ENCODE results near the gene C20orf96.
"Not testable (repeated sequence)": the region's sequence is repeated elsewhere in the genome, so short reads cannot be mapped to it uniquely, and the experiment has no call there.

C20orf96 gene

GRCh38 chr20:278607-279571 lies 11.7 kb downstream of the C20orf96 start:
- DNase-seq, result no peak

GRCh38 chr20:278181-278580 lies 12.4 kb downstream of the C20orf96 start:
- no peak for DNase-seq

DNA sequence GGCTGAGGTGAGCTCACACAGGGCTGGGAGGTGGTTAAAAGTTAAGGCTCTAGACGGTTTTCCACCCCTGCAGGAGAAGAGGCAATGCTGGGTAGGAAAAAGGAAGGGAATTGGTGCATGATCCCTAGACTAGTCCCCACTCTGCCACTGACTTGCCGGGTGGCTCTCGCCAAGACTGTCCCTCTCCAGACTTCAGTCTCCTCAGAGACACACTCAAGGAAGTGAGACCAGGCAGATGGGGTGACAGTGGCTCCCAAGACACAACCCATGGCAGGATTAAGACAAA lies 13.1 kb downstream of the C20orf96 start:
- DNase-seq, result no peak

DNA sequence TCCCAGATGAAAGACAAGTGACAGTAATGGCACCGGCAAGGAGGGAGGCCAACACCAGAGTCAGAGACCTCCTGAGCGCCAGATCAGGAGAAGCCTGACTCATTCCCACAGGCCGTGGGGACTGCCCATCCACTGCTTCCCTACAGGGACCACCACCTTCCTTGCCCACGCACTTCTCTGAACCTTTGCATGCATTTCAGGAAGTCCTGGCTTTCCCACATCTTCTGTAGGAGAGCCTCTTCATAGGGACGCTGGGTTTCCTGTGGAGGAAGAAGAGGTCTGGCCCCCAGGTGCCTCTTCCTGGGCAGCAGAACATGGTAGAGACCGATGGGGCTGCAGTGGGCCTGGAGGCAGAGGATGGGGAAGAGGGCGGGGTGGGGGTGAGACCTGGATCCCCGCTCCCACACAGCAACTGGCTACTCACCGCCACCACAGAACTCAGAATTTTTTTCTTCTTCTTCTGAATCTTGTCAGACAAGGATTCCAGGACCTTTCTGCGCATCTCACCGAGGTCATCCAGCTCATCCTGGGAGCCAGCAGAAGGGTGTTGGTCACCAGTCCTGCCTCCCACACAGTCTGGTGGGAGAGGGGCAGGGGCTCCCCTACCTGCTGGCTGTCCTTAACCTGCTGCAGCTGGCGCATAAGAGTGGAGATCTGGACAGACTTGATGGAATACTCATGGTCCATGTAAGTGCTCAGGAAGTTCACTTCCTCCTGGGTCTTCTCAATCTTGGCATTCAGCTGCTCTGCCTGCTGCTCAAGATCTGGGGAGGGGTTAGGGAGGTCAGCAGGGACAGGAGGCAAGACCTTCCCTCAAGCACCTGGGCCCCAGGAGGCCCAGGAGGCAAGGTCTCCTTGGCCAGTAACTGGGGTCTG lies 13.7 kb downstream of the C20orf96 start:
- DNase-seq, result no peak

- no peak for DNase-seq
Observed at GRCh38 chr20:275791-276190, 14.8 kb downstream of the C20orf96 start.

DNA sequence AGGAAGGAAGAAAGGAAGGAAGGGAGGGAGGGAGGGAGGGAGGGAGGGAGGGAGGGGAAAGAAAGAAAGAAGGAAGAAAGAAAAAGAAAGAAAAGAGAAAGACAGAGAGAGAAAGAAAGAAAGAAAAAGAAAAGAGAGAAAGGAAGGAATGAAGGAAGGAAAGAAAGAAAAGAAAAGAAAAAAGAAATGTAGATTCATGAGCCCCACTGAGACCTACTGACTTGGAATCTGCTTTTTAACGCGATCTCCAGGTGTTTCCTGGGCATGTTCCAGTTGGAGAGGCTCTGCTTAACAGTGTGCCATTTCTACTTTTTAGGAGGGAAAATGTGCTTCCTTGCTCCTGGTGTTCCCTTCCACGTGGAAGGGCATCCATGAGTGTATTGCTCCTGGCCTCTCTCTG lies 16.7 kb downstream of the C20orf96 start:
- no peak for DNase-seq

DNA sequence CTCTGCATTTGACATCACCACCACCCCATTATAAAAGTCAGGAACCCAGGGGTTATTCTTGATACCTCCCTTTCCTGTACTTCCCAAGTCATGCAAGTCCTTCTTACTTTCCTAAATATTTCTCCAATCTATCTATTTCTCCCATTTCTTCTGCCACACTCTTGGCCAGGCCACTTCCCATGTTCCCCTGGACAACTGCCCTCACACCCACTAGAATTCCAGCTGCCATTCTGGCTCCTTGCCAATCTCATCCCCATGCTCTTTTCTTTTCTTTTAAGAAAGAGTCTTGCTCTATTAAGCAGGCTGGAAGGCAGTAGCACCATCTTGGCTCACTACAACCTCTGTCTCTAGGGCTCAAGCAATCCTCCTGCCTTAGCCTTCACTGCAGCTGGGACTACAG lies 17.8 kb downstream of the C20orf96 start:
- no peak for DNase-seq

DNA sequence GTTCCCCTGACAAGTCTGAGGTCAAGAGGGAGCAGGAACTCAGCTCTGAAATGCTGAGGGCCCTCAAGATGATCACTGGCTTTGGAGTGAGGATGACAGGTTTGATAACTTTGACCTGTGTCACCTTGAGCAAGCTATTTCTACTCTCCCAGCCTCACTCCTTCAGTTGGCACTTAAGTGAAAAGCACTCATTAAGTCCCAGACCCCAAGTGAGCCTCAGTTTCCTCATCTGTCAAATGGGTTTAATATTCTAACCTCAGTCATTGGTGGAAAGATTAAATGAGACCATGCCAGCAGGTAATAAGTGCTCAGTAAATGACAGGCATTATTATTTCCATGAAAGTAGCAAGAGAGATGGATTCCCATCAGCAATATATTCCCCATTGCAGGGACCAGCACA lies 19.0 kb downstream of the C20orf96 start:
- DNase-seq, result no peak

GRCh38 chr20:271069-271468 lies 19.5 kb downstream of the C20orf96 start:
- DNase-seq, result no peak

- no peak for DNase-seq
Observed at GRCh38 chr20:270517-270916, 20.0 kb downstream of the C20orf96 start.

- peak; percentile 94 for DNase-seq
Observed at GRCh38 chr20:266596-267562, 23.7 kb downstream of the C20orf96 start.

GRCh38 chr20:263701-264100 lies 26.8 kb downstream of the C20orf96 start:
- DNase-seq, result no peak

DNA sequence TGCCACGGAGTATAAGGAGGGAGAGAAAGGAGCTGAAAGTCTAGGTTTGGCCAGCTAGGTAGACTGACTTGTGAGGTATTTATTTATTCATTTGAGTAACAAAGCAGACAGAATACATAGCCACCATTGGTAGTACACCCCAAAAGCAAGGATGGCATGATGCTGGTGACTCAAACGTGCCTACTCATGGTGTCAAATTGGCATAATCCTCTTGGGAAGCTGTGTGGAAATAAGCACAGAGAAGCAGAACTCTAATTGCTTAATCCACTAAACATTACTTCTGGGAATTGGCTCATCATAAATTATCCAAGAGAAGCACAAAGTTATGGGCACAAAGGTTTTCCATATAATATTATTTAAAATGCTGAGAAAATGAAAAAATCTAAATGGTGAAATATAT lies 30.6 kb downstream of the C20orf96 start:
- peak; percentile 46 for DNase-seq

GRCh38 chr20:258963-259362 lies 31.6 kb downstream of the C20orf96 start:
- DNase-seq, result peak; percentile 18

- DNase-seq, result no peak
Observed at GRCh38 chr20:258269-258858, 32.2 kb downstream of the C20orf96 start.

GRCh38 chr20:257419-257818 lies 33.1 kb downstream of the C20orf96 start, which contains the start of gene DEFB132:
DEFB132 (plus strand) TSS chr20:257724; CDS start chr20:257779, 55 bp downstream.
- no peak for DNase-seq

DNA sequence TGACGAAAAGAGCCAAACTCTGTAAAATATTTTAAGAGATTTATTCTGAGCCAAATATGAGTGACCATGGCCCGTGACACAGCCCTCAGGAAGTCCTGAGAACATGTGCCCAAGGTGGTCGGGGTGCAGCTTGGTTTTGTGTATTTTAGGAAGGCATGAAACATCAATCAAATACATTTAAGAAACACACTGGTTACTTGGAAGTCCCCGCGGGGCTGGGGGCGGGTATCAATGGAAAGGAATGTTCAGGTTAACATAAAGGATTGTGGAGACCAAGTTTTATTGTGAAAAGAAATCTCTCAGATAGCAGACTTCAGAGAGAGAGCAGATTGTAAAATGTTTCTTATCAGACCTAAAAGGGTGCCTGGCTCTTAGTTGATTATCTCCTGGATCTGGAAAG lies 37.1 kb downstream of the C20orf96 start:
- not testable (repeated sequence) for DNase-seq

- DNase-seq, result no peak
Observed at GRCh38 chr20:252801-253200, 37.7 kb downstream of the C20orf96 start.

DNA sequence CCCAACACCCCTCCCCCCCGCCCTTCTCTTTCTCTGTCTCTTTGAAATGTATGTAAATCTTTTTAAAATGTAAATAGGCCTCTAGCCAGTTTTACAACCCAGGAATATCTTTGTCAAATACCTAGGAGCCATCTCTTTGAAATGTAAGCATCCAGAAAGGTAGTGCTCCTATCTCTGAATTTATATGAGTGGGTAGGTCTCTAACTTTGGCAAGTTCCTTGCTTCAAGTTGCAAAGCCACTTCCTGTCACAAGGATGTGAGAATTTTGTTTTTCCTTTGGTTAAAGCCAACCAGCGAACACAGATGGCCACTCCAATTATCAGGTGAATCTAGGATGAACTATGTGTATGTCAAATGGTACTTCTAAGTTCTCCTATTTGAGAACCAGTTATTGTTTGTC lies 39.2 kb downstream of the C20orf96 start:
- DNase-seq, result no peak

DNA sequence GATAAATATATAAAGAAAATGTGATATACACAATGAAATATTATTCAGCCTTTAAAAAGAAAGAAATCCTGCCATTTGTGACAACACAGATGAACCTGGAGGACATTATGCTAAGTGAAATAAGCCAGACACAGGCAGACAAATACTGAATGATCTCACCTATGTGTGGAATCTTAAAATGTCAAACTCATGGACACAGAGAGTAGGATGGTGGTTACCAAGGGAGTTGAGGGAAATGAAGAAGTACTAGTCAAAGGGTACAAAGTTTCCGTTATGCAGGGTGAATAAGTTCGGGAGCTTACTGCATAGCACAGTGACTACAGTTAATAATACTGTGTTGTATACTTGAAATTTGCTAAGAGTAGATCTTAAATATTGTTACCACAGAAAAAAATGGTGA lies 47.6 kb downstream of the C20orf96 start:
- DNase-seq, result no peak

DNA sequence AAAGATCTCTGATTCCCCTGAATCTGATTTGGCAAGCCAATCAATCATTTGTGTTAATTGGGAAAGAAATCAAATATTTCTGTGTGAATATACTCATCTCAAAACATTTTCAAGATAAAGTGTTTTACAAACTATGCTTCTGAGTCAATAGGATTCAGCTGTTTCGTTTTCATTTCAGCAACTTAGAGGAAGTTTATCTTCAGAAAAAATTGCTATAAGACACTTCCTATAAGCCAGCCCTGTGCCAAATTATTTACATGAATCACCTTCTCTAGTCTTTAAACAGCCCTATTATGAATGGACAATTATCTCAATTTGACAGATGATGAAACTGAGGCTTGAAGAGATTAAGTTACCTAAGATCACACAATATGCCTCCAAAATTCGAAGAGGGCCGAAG lies 52.6 kb downstream of the C20orf96 start:
- no peak for DNase-seq

DNA sequence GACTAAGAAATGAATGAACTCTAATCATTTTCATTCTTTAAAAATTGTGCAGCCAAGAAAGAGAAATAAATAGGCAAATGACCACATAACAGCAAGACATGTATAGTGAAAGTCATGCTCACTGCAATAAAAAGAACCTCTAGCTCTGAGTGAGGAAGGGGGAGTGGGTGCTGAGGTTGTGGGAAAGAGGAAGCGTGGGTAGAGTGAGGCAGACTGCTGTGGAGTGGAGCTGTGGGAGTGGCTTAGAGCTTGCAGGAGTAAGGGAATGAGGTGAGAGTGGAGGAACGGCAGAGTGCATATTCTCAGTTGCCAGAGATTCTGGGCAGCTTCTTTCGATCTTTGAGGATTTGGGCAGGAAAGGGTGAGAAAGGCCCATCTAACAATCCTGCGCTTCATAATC lies 53.1 kb downstream of the C20orf96 start:
- no peak for DNase-seq

All from NCI-H82 (cell line).